Endothelial cell of umbilical vein (primary cell): ENCODE measurements around the gene WNT7B. TPM values are rescaled to one million over a fixed set of nuclear protein-coding genes. Genes with fewer than 3 reads are reported as not detected.

Source experiments
- BruUV-seq: library from RNA; stranded (reverse); fragments of 400-500 nt; replicated peaks from 2 replicates; lab custom pipeline; 2021; lab: Mats Ljungman, UMichigan
- CTCF ChIA-PET: fragments of 300-600, 350-600 bp; sonication (Branson Sonifier 250); formaldehyde crosslinking; loops from one replicate; lab custom pipeline; 2021; ENCODE audit warnings: antibody characterized with exemption, inconsistent platforms; lab: Charles Lee
- POLR2A ChIA-PET: fragments of 300-600, 350-600 bp; sonication (Branson Sonifier 250); formaldehyde crosslinking; loops from one replicate; lab custom pipeline; 2021; ENCODE audit warnings: antibody characterized with exemption, inconsistent platforms; lab: Charles Lee
- DNase-seq: peaks from one replicate; pipeline ENCODE4 v3.0.0-alpha.2; 2011; ENCODE audit warnings: low read depth, low spot score
- FAIRE-seq: peaks from 2 replicates; lab custom pipeline; 2011; peaks lifted over from hg19 to GRCh38; lab: Jason Lieb, UNC
- H2AFZ ChIP-seq: 2 replicates; pipeline ENCODE4 v1.6.0; 2012; ENCODE audit warnings: low read depth, low read length, control low read depth, inconsistent platforms
- H3K27ac ChIP-seq: 2 replicates; pipeline ENCODE4 v1.5.1; 2011; ENCODE audit warnings: low read depth, mild to moderate bottlenecking, control low read depth, low read length, moderate library complexity; ENCODE audit not compliant: insufficient read depth
- H3K27me3 ChIP-seq, 2 experiments: 2 replicates each; pipeline versions ENCODE4 v1.6.0 to v1.6.1; 2011; ENCODE audit warnings: low read length in 2 of 2, mixed read lengths in 1 of 2; ENCODE audit not compliant: control insufficient read depth in 2 of 2, insufficient read depth in 2 of 2
- H3K36me3 ChIP-seq, 2 experiments: 2 replicates in 1 of 2; 3 replicates in 1 of 2; pipeline ENCODE4 v1.5.1; 2011; ENCODE audit warnings: low read length in 2 of 2, mild to moderate bottlenecking in 1 of 2, moderate library complexity in 1 of 2; ENCODE audit not compliant: control insufficient read depth in 2 of 2, insufficient read depth in 2 of 2; ENCODE audit errors: extremely low read depth in 1 of 2
- H3K4me1 ChIP-seq: 3 replicates; pipeline ENCODE4 v1.5.1; 2011; ENCODE audit warnings: mild to moderate bottlenecking, low read length; ENCODE audit not compliant: control insufficient read depth, insufficient read depth; ENCODE audit errors: extremely low read depth
- H3K4me2 ChIP-seq: 2 replicates; pipeline ENCODE4 v1.6.1; 2011; ENCODE audit warnings: low read length, control low read depth, mixed read lengths; ENCODE audit not compliant: insufficient read depth
- H3K4me3 ChIP-seq, 3 experiments: fragments of 200-600 bp in 1 of 3; sonication (generic), shearing (Covaris generic) in 1 of 3; replicated peaks in 1 of 3; 2 replicates each; pipeline ENCODE4 v1.5.1; 2011 to 2016; ENCODE audit warnings: control low read depth in 3 of 3, low read length in 3 of 3, mild to moderate bottlenecking in 2 of 3, inconsistent platforms in 1 of 3, low read depth in 1 of 3, moderate library complexity in 1 of 3; ENCODE audit not compliant: insufficient read depth in 1 of 3
- H3K79me2 ChIP-seq: 2 replicates; pipeline ENCODE4 v1.6.0; 2012; ENCODE audit warnings: low read length, inconsistent platforms; ENCODE audit not compliant: control insufficient read depth, insufficient read depth
- H3K9ac ChIP-seq: replicated peaks from 2 replicates; pipeline ENCODE3; 2011; ENCODE audit warnings: low read length, control low read depth; ENCODE audit not compliant: insufficient read depth; ENCODE audit errors: extremely low read depth
- H3K9me1 ChIP-seq: replicated peaks from 3 replicates; pipeline ENCODE4 v1.6.0; 2011; ENCODE audit warnings: mild to moderate bottlenecking, low read length; ENCODE audit not compliant: control insufficient read depth, insufficient read depth; ENCODE audit errors: extremely low read depth
- H3K9me3 ChIP-seq: replicated peaks from 2 replicates; pipeline ENCODE4 v1.5.1; 2012; ENCODE audit warnings: low read length, inconsistent platforms; ENCODE audit not compliant: control insufficient read depth, insufficient read depth
- H4K20me1 ChIP-seq: replicated peaks from 2 replicates; pipeline ENCODE3; 2011; ENCODE audit warnings: mild to moderate bottlenecking, low read length; ENCODE audit not compliant: control insufficient read depth, insufficient read depth; ENCODE audit errors: extremely low read depth
- CTCF ChIP-seq, 2 donors: IDR thresholded peaks; 1 replicate in 1 of 2; 2 replicates in 1 of 2; pipeline ENCODE4 v1.5.1; 2011; ENCODE audit warnings: low read length in 2 of 2, mild to moderate bottlenecking in 2 of 2, moderate library complexity in 2 of 2, control low read depth in 1 of 2, inconsistent platforms in 1 of 2, low read depth in 1 of 2; ENCODE audit not compliant: insufficient read depth in 1 of 2; ENCODE audit errors: extremely low read depth in 1 of 2
- EZH2 ChIP-seq: IDR thresholded peaks from 2 replicates; pipeline ENCODE4 v1.6.1; 2012; ENCODE audit warnings: borderline replicate concordance, low read depth, mild to moderate bottlenecking, moderate library complexity, low read length, inconsistent platforms; ENCODE audit not compliant: severe bottlenecking
- FOS ChIP-seq: IDR thresholded peaks from 2 replicates; pipeline ENCODE4 v1.6.1; 2011; ENCODE audit warnings: mild to moderate bottlenecking, low read length, moderate library complexity, borderline replicate concordance; ENCODE audit not compliant: insufficient read depth
- GATA2 ChIP-seq: IDR thresholded peaks from 2 replicates; pipeline ENCODE4 v1.7.0; 2011; ENCODE audit warnings: low read depth, mild to moderate bottlenecking, moderate library complexity, mixed read lengths, low read length; ENCODE audit not compliant: insufficient read length, insufficient read depth
- JUN ChIP-seq: IDR thresholded peaks from 2 replicates; pipeline ENCODE4 v1.6.1; 2011; ENCODE audit warnings: borderline replicate concordance, low read depth; ENCODE audit not compliant: insufficient read length, insufficient read depth
- MYC ChIP-seq: IDR thresholded peaks from one replicate; pipeline ENCODE4 v1.6.1; 2011; ENCODE audit warnings: mild to moderate bottlenecking, low read depth, low read length
- POLR2A ChIP-seq: IDR thresholded peaks from 2 replicates; pipeline ENCODE4 v1.6.1; 2012; ENCODE audit warnings: low read depth, mild to moderate bottlenecking, control low read depth, low read length
- POLR2AphosphoS5 ChIP-seq: IDR thresholded peaks from 2 replicates; pipeline ENCODE4 v1.6.1; 2012; ENCODE audit warnings: low read depth, mild to moderate bottlenecking, control low read depth, low read length, moderate library complexity; ENCODE audit not compliant: insufficient read depth
- dilution Hi-C: fragments of 300-500 bp; cut with MboI; formaldehyde crosslinking; loops from one replicate; pipeline ENCODE4 v1.15.0; 2019; ENCODE audit warnings: low sequenced_read_pairs; ENCODE audit not compliant: extremely low pct_ligation_motif_present
- intact Hi-C: fragments of 100-400 bp; cut with micrococcal nuclease; formaldehyde crosslinking; loops from one replicate; pipeline ENCODE4 v1.10.0; 2022
- polyA plus RNA-seq, 4 experiments: library from polyadenylated mRNA; depleted of rRNA in 3 of 4; stranded (reverse) in 3 of 4; unstranded in 1 of 4; fragments of >200 nt; gene quantifications; 2 replicates each; pipeline versions ENCODE4 v1.2.1 to v1.2.3, GENCODE V29; 2011 to 2012; ENCODE audit warnings: missing spikeins in 1 of 4
- total RNA-seq: library from RNA; stranded (reverse); gene quantifications from 2 replicates; pipeline ENCODE4 v1.2.3, GENCODE V29; 2021
- TF ChIP-seq, protein P1 (sequence below): IDR thresholded peaks from 2 replicates; pipeline ENCODE4 v1.6.1; 2011; ENCODE audit not compliant: insufficient read depth, insufficient read length

The WNT7B gene
- total and polyA plus RNA-seq, 2 donors (not counting 3 experiments of a cell fraction or from before 2014, with no cell fraction given) = not detected

- TF ChIP-seq FOS (no peak), EZH2 (no peak), CTCF (IDR thresholded peaks at IDR 0.05; ENCODE audit: extremely low read depth in 1 of 2, insufficient read depth in 1 of 2, low read depth in 1 of 2, low read length in 2 of 2) (no peak), MYC (no peak), POLR2AphosphoS5 (no peak), GATA2 (no peak), JUN (no peak), POLR2A (no peak)
- TF ChIP-seq, protein P1, sequence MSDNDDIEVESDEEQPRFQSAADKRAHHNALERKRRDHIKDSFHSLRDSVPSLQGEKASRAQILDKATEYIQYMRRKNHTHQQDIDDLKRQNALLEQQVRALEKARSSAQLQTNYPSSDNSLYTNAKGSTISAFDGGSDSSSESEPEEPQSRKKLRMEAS = no peak
- DNase-seq = no peak
- Histone ChIP-seq H3K4me2 (no peak overlapping the region), H3K9me1 (no peaks in the 10 kb centered on the region), H3K4me1 (peaks cover 4% of the 10 kb centered on the region), H2AFZ (no peak overlapping the region), H3K9ac (no peak overlapping the region), H4K20me1 (no peaks in the 10 kb centered on the region), H3K36me3 (no peaks in the 10 kb centered on the region), H3K27me3 (no peaks in the 10 kb centered on the region), H3K4me3 (no peak overlapping the region), H3K79me2 (no peaks in the 10 kb centered on the region), H3K9me3 (no peaks in the 10 kb centered on the region), H3K27ac (no peak overlapping the region)
- dilution Hi-C loops = no loop called here
- no TSS peak for BruUV-seq
- intact Hi-C loops = no loop called here
- ChIA-PET POLR2A (no interaction called here), CTCF (interaction anchor here (1.7 kb wide), 1 partner anchor 43 kb away, joined by 5 read pairs; no protein-coding TSS in a partner anchor)
- no peak for FAIRE-seq
Observed at GRCh38 chr22:45907378-45907777, 69.6 kb downstream of the WNT7B start.
